Upper lobe of right lung (tissue), 1 donor: ENCODE data around the gene PRR30. TPM values are rescaled to one million over a fixed set of nuclear protein-coding genes. Genes with fewer than 3 reads are reported as not detected.

Experiments used
- ATAC-seq: fragments of 200-7000 bp; cut with Tn5 transposase; one replicate; pipeline ENCODE4 v1.9.1; 2020; ENCODE audit warnings: mild to moderate bottlenecking, moderate library complexity
- DNase-seq: peaks from one replicate; pipeline ENCODE4 v3.0.0-alpha.2; 2020
- H3K27ac ChIP-seq: fragments of 200-600 bp; one replicate; pipeline ENCODE4 v1.8.0; 2022
- H3K27me3 ChIP-seq: fragments of 200-600 bp; one replicate; pipeline ENCODE4 v1.8.0; 2022; ENCODE audit warnings: mild to moderate bottlenecking
- H3K36me3 ChIP-seq: fragments of 200-600 bp; one replicate; pipeline ENCODE4 v1.8.0; 2022
- H3K4me1 ChIP-seq: fragments of 200-600 bp; one replicate; pipeline ENCODE4 v1.8.0; 2022
- H3K4me3 ChIP-seq: fragments of 200-600 bp; one replicate; pipeline ENCODE4 v1.8.0; 2022; ENCODE audit warnings: mild to moderate bottlenecking
- H3K9me3 ChIP-seq: fragments of 200-600 bp; one replicate; pipeline ENCODE4 v1.8.0; 2022
- intact Hi-C: fragments of 100-400 bp; cut with DNase I; formaldehyde crosslinking; loops from one replicate; pipeline ENCODE4 v1.11.0; 2022
- total RNA-seq: library from RNA; stranded (reverse); fragmentation: NEBNext Ultra II Directional; extraction: Animal tissue kit (Norgen Biotek cat#: 25700); gene quantifications from one replicate; pipeline ENCODE4 v1.2.1, GENCODE V29; 2021
- TF ChIP-seq, protein P1 (sequence below): fragments of 200-600 bp; IDR thresholded peaks from one replicate; pipeline ENCODE4 v1.8.0; 2022; ENCODE audit warnings: antibody characterized with exemption
- donor health status: DM: no; HTN: yes; CAD: no; lungs with severe emphysema.

The PRR30 gene
- total RNA-seq, 1 donor from 2014 or later: not detected

DNA sequence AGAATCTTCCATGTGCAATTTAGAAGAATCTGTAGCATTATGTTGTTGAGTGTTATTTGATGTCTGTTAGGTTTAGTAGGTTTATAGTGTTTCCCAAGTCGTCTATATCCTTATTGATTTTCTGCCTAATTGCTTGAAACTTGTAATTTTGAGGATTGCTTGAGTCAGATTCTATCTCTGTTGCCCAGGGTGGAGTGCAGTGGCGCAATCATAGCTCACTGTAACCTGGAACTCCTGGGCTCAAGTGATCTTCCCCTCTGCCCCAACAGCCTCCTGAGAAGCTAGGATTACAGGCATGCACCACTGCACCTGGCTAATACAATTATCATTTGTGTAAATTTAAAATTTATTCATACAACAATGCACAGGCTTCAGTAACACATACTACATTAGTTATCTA, 6.5 kb upstream of the PRR30 start:
- no peaks in the 10 kb centered on the region for H3K4me1 ChIP-seq
- DNase-seq: no peak
- TF ChIP-seq, protein P1, sequence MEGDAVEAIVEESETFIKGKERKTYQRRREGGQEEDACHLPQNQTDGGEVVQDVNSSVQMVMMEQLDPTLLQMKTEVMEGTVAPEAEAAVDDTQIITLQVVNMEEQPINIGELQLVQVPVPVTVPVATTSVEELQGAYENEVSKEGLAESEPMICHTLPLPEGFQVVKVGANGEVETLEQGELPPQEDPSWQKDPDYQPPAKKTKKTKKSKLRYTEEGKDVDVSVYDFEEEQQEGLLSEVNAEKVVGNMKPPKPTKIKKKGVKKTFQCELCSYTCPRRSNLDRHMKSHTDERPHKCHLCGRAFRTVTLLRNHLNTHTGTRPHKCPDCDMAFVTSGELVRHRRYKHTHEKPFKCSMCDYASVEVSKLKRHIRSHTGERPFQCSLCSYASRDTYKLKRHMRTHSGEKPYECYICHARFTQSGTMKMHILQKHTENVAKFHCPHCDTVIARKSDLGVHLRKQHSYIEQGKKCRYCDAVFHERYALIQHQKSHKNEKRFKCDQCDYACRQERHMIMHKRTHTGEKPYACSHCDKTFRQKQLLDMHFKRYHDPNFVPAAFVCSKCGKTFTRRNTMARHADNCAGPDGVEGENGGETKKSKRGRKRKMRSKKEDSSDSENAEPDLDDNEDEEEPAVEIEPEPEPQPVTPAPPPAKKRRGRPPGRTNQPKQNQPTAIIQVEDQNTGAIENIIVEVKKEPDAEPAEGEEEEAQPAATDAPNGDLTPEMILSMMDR: no peak
- no peak overlapping the region for H3K27ac ChIP-seq
- no peak overlapping the region for H3K4me3 ChIP-seq
- no peaks in the 10 kb centered on the region for H3K9me3 ChIP-seq
- no peak for ATAC-seq
- H3K36me3 ChIP-seq: no peaks in the 10 kb centered on the region
- intact Hi-C loops: no loop called here
- no peaks in the 10 kb centered on the region for H3K27me3 ChIP-seq

DNA sequence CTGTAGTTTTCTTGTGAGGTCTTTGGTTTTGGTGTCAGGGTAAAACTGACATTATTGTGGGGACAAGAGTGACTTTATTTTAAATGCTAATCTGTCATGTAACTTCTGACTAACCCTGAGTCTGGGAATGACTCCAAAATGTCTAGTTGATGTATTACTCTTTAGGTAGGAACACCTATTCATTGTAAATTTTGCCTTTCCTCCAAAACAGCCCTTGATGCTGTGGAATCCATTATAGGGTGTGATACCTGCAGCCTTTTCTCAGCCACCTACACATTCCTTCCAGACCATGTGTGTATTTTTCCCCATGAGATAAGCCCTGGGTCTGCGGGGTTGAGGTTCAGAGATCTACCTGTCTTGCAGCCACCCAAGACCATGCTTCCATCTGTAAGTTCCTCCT, 4.1 kb upstream of the PRR30 start:
- Histone ChIP-seq H3K36me3 (no peaks in the 10 kb centered on the region), H3K4me1 (no peaks in the 10 kb centered on the region), H3K27me3 (no peaks in the 10 kb centered on the region), H3K9me3 (no peaks in the 10 kb centered on the region), H3K4me3 (no peak overlapping the region), H3K27ac (no peak overlapping the region)
- ATAC-seq: no peak
- intact Hi-C loops: no loop called here
- no peak for DNase-seq
- TF ChIP-seq, protein P1: no peak

DNA sequence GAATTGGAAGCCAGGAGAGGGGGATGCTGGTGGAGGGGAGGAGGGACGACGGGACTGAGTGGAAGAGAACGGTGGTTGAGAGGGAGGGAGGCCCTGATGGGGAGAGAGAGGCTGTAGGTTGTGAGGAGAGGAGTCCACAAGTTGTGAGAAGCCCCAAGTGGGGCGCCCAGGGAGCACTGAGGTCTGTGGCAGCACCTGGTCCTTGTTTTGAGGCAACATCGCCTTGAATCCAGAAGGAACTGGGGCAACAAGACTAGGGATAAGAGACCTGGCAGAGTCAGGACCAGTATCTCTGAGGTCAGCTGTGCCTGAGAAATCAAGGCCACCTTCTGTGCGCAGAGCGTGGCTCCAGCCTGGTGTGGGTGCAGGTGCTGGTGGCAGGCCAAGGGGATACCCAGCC, 1.1 kb downstream of the PRR30 start:
- no peak for ATAC-seq
- TF ChIP-seq, protein P1: no peak
- Histone ChIP-seq H3K27ac (no peak overlapping the region), H3K36me3 (no peaks in the 10 kb centered on the region), H3K9me3 (no peaks in the 10 kb centered on the region), H3K27me3 (no peaks in the 10 kb centered on the region), H3K4me3 (no peak overlapping the region), H3K4me1 (peaks cover 6% of the 10 kb centered on the region)
- DNase-seq: no peak
- intact Hi-C loops: no loop called here

DNA sequence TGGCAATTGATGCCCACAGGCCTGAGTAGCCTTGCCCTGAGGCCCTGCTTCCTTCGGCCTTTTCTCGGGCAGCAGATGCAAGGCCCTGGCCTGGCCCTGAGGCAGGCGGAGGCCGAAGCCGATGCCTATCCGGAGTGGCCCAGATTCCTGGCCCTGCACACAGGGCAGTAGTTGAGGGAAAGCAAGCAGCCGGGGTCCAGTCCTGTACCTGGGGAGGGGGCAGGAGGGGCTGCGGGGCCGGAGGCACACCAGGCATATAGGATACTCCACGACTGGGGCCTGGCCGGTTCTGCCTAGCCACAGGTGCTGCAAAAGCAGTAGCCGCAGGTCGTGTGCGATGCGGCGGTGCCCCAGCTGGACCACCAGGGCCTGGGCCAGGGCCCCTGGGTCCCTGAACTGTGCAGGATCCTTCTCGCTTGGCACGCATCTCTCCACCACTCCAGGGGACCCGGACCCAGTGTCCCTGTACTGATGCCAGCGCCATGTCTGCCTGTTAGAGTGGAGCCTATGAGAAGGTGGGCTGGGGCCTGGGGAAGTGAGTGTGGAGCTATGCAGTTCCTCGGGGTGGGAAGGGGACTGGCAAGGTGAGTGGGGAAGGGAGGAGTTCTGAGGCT, 1.8 kb downstream of the PRR30 start:
- H3K4me1 ChIP-seq: peaks cover 13% of the 10 kb centered on the region
- H3K4me3 ChIP-seq: no peak overlapping the region
- no peaks in the 10 kb centered on the region for H3K9me3 ChIP-seq
- TF ChIP-seq, protein P1: no peak
- no peak for DNase-seq
- no peak for ATAC-seq
- peaks cover 3% of the 10 kb centered on the region for H3K36me3 ChIP-seq
- intact Hi-C loops: no loop called here
- H3K27ac ChIP-seq: no peak overlapping the region
- no peaks in the 10 kb centered on the region for H3K27me3 ChIP-seq

DNA sequence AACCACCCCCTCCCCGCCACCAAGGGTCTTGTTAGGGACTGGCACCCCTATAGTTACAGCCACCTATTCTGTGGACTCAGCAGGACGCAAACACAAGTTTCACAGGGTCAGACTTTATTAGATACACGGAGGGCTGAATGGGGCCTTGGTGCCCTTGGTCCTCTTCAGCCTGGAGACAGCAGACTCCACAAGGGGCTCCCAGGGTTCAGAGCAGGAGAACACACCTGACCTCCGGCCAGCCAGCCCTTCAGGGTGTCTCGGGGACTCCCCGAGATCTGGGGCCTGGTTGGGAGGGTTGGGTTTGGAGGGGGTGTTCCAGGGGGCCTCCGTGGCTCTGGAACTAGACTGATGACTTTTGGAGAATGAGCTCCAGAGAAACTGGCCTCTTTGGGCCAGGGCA, 2.5 kb downstream of the PRR30 start:
- TF ChIP-seq, protein P1: no peak
- intact Hi-C loops: no loop called here

DNA sequence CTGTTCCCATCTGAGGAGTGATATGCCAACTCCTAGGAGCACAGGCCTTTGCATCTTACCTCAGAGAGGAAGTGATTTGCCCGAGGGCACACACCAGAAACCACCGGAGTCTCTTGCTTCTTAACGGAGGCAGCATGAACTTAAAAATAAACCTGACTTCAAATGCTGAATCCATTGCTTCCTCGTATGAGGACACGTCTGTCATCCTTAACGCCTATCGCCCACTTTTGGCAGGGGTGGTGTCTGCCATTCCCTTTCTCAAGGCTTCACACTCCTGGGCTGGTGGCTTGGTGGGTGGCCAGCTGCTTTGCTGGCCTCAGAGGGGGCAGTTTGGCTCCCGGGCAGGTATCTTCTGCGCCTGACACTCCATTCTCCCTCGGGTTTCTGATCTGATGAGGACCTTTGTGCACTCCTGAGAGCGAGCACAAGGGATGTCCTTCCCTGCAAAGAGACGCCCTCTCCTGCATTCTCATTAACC, 3.7 kb downstream of the PRR30 start:
- TF ChIP-seq, protein P1: no peak
- intact Hi-C loops: no loop called here
- H3K4me1 ChIP-seq: peaks cover 13% of the 10 kb centered on the region
- ATAC-seq (no peak), DNase-seq (no peak)
- H3K9me3 ChIP-seq: no peaks in the 10 kb centered on the region
- H3K36me3 ChIP-seq: peaks cover 22% of the 10 kb centered on the region
- H3K27me3 ChIP-seq: no peaks in the 10 kb centered on the region
- H3K27ac ChIP-seq: no peak overlapping the region
- H3K4me3 ChIP-seq: no peak overlapping the region

More for the DNA sequence above, 2.5 kb downstream of the PRR30 start:
- H3K27ac ChIP-seq: no peak overlapping the region
- H3K27me3 ChIP-seq: no peaks in the 10 kb centered on the region
- ATAC-seq: no peak
- no peak overlapping the region for H3K4me3 ChIP-seq
- H3K4me1 ChIP-seq: peaks cover 13% of the 10 kb centered on the region
- no peaks in the 10 kb centered on the region for H3K9me3 ChIP-seq
- peaks cover 10% of the 10 kb centered on the region for H3K36me3 ChIP-seq
- DNase-seq: no peak
